Erythroblast (primary cell): ENCODE data around the gene CAMSAP3.

Source experiments
- GATA1 ChIP-seq: IDR thresholded peaks from 2 replicates; pipeline ENCODE4 v1.6.1; 2011; ENCODE audit warnings: low read depth, mild to moderate bottlenecking, control low read depth, low read length, moderate library complexity
- POLR2A ChIP-seq: IDR thresholded peaks from 2 replicates; pipeline ENCODE4 v1.6.1; 2011; ENCODE audit warnings: mild to moderate bottlenecking, low read length

GRCh38 chr19:7644550-7644877, 48.9 kb downstream of the CAMSAP3 start:
- TF ChIP-seq POLR2A: no peak
- TF ChIP-seq GATA1: no peak
